GM12875 (cell line): ENCODE results near the gene CYBA.

ENCODE experiments used
- H3K4me3 ChIP-seq: one replicate; pipeline ENCODE4 v1.5.1; 2011; ENCODE audit warnings: low read depth, low read length, control low read depth
- TF ChIP-seq, protein P1 (sequence below): IDR thresholded peaks from 2 replicates; pipeline ENCODE4 v1.5.1; 2011; ENCODE audit warnings: low read depth, mild to moderate bottlenecking, control low read depth, inconsistent platforms, low read length, moderate library complexity, borderline replicate concordance; ENCODE audit not compliant: insufficient read depth

CYBA gene

DNA sequence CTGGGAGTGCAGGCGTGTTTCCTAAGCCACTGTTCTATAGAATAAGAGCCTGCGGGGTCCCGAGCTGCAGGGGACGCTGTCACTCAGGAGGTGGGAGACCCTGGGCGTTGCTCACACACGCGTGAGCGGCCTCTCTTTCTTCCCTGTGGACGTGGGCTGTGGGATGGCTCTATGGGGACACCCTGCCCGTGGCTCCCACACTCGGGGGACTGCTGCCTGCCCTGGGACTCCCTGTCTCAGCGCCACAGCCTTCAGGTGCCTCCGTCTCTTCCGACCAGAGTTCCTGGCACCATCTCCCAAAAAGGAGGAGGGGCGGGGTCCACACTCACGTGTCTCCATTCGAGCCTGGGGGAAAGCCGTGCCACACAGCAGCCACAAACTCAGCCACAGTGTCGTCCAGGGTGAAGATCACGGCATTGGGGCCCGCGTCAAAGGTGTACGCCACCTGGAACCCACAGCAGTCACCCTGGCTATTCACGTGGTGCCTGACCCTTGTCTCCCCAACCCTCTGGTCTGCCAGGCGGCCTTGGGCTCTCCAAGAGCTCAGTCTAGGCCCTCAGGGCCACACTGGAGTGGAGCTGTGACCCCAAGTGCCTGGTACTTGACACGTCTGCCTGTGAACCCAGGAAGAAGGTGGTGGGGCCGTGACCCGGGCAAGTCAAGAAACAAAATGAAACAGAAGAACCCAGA, 3.7 kb upstream of the CYBA start:
- TF ChIP-seq, protein P1, sequence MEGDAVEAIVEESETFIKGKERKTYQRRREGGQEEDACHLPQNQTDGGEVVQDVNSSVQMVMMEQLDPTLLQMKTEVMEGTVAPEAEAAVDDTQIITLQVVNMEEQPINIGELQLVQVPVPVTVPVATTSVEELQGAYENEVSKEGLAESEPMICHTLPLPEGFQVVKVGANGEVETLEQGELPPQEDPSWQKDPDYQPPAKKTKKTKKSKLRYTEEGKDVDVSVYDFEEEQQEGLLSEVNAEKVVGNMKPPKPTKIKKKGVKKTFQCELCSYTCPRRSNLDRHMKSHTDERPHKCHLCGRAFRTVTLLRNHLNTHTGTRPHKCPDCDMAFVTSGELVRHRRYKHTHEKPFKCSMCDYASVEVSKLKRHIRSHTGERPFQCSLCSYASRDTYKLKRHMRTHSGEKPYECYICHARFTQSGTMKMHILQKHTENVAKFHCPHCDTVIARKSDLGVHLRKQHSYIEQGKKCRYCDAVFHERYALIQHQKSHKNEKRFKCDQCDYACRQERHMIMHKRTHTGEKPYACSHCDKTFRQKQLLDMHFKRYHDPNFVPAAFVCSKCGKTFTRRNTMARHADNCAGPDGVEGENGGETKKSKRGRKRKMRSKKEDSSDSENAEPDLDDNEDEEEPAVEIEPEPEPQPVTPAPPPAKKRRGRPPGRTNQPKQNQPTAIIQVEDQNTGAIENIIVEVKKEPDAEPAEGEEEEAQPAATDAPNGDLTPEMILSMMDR, result no peak
- H3K4me3 ChIP-seq, result no peak overlapping the region

DNA sequence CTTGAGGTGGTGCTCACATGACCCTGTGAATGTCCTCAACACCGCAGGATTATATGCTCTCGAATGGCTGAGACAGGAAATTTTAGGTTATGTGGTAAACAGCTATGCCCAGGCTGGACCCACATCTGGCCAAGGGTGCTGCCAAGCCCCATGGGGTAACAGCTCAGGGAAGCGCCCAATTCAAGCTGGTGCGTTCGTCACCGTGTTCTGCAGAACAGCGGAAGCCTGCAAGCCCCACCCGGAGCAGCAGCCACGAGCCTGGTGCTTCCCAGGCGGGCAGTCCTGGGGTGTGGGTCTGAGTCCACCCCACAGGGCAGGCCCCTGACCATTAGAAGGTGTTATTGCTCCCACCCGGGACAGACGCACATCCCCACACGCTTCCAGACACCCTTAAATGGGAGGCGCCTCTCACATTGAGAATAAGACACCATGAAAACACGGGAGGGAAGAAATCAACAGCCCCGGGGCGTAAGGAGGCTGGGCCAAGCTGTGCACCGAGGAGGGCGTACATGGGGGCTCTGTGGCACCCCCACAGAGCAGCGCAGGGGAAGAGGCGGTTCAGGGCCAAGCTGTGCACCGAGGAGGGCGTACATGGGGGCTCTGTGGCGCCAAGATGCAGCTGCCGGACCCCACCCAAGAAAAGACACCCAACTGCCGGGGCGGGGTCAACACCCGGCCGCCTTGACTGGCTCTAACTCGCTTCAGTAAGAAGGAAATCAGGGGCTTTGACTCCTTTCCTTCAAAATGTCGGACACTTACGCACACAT, 2.9 kb upstream of the CYBA start:
- no peak overlapping the region for H3K4me3 ChIP-seq
- TF ChIP-seq, protein P1, result no peak

DNA sequence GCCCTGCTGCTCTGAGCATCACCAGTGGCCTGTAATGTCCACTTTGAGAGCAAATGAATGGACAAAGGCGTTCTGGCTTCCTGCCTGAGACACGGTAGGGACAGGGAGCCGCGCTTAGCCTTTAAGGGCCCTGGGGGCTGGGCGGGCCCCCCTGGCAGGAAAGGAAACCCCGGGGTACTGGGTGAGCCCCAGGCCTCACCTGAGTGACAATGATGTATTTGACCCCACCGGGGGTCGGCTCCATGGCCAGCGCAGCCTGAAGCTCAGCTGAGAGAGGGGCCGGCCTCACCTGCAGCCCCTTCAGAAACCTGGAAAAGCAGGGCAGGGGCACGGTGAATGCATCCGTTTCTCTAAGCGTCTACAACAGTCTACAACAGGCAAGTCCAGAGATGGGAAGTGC, 2.2 kb upstream of the CYBA start:
- no peak overlapping the region for H3K4me3 ChIP-seq
- TF ChIP-seq, protein P1, result no peak

DNA sequence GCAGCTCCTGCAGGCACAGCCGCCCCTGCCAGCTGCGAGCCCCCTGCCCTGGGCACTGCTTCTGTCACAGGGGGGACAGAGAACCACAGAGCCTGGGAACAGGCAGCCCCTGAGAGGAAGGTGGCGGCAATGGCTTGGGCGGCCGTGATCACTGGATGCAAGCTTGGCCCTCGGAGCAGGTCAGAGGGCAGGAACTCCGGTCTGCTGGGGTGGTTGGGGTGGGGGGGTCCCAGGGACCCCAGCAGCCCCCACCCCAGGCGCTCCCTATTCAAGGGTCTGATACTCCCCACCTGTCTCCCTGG, 1.9 kb upstream of the CYBA start:
- TF ChIP-seq, protein P1, result no peak
- H3K4me3 ChIP-seq, result no peak overlapping the region

DNA sequence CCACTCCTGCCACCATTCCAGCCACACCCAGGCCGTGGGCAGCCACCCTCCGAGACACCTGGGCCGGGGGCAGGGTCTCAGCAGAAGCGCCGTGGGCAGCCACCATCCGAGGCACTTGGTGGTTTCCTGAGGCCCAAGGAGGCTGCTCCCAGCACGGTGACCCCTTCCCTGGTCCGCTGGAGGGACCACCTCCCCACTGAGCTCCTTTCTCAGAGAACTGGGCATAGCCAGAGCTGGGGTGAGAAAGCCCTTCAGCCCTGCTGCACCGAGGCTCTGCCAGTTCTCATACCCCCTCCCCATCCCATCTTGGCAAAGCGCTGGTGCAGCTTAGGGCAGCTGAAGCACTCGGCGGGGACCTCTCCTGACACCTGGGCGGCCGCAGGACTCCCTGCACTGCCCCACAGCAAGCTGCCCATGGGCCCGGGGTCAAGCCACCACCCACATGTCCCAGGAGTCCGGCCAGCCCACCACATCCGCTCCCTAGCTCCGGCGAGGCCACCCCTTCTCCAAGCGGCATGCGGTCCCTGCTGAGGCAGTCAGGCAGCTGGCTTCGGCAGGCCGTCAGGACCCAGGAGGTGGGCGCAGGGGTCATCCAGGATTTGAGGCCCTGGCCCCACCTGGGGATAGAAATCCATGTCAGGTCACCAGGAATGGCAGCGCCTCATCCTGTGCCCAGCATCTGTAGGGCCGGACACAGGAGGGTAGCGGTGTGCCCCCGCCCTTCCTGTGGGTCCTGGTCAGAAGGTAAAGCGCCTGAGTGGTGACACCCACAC, 1.3 kb upstream of the CYBA start:
- TF ChIP-seq, protein P1, result no peak
- H3K4me3 ChIP-seq, result peak overlapping the region; percentile 48

DNA sequence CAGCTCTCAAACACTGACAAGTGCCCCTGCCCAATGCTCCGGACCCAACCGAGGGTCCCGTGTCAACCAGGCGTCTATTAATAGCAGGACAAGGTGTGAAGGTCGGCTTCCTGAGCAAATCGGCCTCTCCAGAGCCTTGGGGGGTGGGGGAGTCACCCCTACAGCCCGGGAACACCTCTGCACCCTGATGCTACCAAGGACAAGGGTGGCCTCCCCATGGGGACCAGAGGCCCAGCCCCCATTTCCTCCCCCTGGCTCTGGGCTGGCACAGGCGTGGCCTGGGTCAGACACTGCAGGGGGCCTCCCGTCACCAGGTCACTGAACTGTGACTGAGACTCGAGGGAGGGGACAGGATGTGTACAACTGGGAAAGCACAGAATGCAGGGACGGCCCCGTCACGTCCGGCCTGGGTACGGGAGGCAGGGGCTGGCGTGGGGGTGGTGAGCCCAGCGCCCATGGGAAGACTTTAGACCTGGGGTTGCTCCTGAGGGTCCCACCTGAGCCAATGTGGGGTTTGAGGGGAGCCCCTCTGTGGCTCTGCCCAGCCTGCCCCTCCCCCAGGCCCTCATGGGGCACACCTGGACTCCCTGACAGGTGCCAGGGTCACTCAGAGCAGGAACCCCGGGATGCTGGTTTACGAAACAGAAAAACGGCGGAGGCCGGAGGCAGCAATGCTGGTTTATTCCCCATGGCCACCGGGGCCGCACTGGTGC, 579 bp upstream of the CYBA start:
- TF ChIP-seq, protein P1, result no peak
- H3K4me3 ChIP-seq, result peak overlapping the region; percentile 97
